Caki2 (cell line): Measurements from ENCODE around the gene RAPGEF4. TPM values are rescaled to one million over a fixed set of nuclear protein-coding genes. Genes with fewer than 3 reads are reported as not detected.

Experiments
- DNase-seq: peaks from one replicate; pipeline ENCODE4 v3.0.0-alpha.2; 2015; ENCODE audit warnings: low read depth
- in situ Hi-C: cut with HindIII; loops from 2 replicates; pipeline ENCODE4 v1.10.0; 2016; ENCODE audit warnings: low sequenced_read_pairs, low pct_unique_long_range_greater_than_20kb, mixed read lengths
- total RNA-seq: library from RNA; depleted of rRNA; stranded (reverse); fragments of >200 nt; shearing (Covaris generic); gene quantifications from 2 replicates; pipeline ENCODE4 v1.2.3, GENCODE V29; 2014; ENCODE audit warnings: low replicate concordance

RAPGEF4 gene
- total RNA-seq, 1 experiment from 2014 or later, result not detected

- DNase-seq, result no peak
- in situ Hi-C loops, result no loop called here
These were observed 134.8 kb downstream of the RAPGEF4 start for GRCh38 chr2:172870396-172870795.

- DNase-seq, result no peak
- in situ Hi-C loops, result no loop called here
These were observed 142.2 kb downstream of the RAPGEF4 start for GRCh38 chr2:172877826-172878225.

GRCh38 chr2:172878260-172878659 is 142.6 kb downstream of the RAPGEF4 start:
- in situ Hi-C loops, result no loop called here
- DNase-seq, result no peak

- in situ Hi-C loops, result no loop called here
- no peak for DNase-seq
These were observed 148.7 kb downstream of the RAPGEF4 start for GRCh38 chr2:172884336-172884735.

GRCh38 chr2:172885996-172886395 is 150.4 kb downstream of the RAPGEF4 start:
- DNase-seq, result no peak
- in situ Hi-C loops, result no loop called here

GRCh38 chr2:172887280-172887679 is 151.6 kb downstream of the RAPGEF4 start:
- in situ Hi-C loops, result no loop called here
- DNase-seq, result no peak

GRCh38 chr2:172888714-172889669 is 153.3 kb downstream of the RAPGEF4 start:
- no peak for DNase-seq
- in situ Hi-C loops, result no loop called here

GRCh38 chr2:172889768-172890430 is 154.3 kb downstream of the RAPGEF4 start:
- in situ Hi-C loops, result no loop called here
- DNase-seq, result no peak

- DNase-seq, result no peak
- in situ Hi-C loops, result no loop called here
These were observed 157.5 kb downstream of the RAPGEF4 start for GRCh38 chr2:172893111-172893510.

- in situ Hi-C loops, result no loop called here
- no peak for DNase-seq
These were observed 158.0 kb downstream of the RAPGEF4 start for GRCh38 chr2:172893671-172894070.

- DNase-seq, result no peak
- in situ Hi-C loops, result no loop called here
These were observed 159.2 kb downstream of the RAPGEF4 start for GRCh38 chr2:172894689-172895387.

GRCh38 chr2:172896661-172897081 is 161.0 kb downstream of the RAPGEF4 start:
- DNase-seq, result no peak
- in situ Hi-C loops, result no loop called here

- in situ Hi-C loops, result no loop called here
These were observed 165.2 kb downstream of the RAPGEF4 start for GRCh38 chr2:172900871-172901270.

GRCh38 chr2:172901913-172902312 is 166.3 kb downstream of the RAPGEF4 start:
- in situ Hi-C loops, result no loop called here
- no peak for DNase-seq

More at GRCh38 chr2:172900871-172901270, 165.2 kb downstream of the RAPGEF4 start:
- no peak for DNase-seq

GRCh38 chr2:172904236-172904635 is 168.6 kb downstream of the RAPGEF4 start:
- DNase-seq, result no peak
- in situ Hi-C loops, result no loop called here

GRCh38 chr2:172905937-172906811 is 170.5 kb downstream of the RAPGEF4 start:
- in situ Hi-C loops, result no loop called here
- no peak for DNase-seq

- in situ Hi-C loops, result no loop called here
- no peak for DNase-seq
These were observed 172.6 kb downstream of the RAPGEF4 start for GRCh38 chr2:172908275-172908674.

- no peak for DNase-seq
- in situ Hi-C loops, result no loop called here
These were observed 173.8 kb downstream of the RAPGEF4 start for GRCh38 chr2:172909454-172909853.
